Stimulated activated effector memory CD8-positive, alpha-beta T cell treated with anti-CD3 and anti-CD28 coated beads, Interleukin-12 subunit alpha, Interleukin-12 subunit beta, amount 100 ng/mL, for 72 hours (primary cell): ENCODE data around the gene OR8B12.
A peak's percentile ranks its signal among the peaks of the same experiment; 100 is the strongest.

ENCODE experiments used
- ATAC-seq: fragments of 150-1000 bp; cut with Tn5 transposase; 2 replicates; pipeline ENCODE4 v1.10.0; 2021
- DNase-seq, 2 donors: peaks; one replicate each; pipeline ENCODE4 v3.0.0; 2021 to 2022; ENCODE audit warnings: low spot score in 2 of 2
- H3K27ac Mint-ChIP-seq: one replicate; pipeline ENCODE4 v1.8.0; 2022; ENCODE audit warnings: mild to moderate bottlenecking, mixed read lengths
- H3K36me3 Mint-ChIP-seq: one replicate; pipeline ENCODE4 v1.8.0; 2022; ENCODE audit warnings: mild to moderate bottlenecking, mixed read lengths
- H3K4me1 Mint-ChIP-seq: one replicate; pipeline ENCODE4 v1.8.0; 2022; ENCODE audit warnings: mixed read lengths
- H3K4me3 Mint-ChIP-seq: one replicate; pipeline ENCODE4 v1.8.0; 2022; ENCODE audit warnings: mild to moderate bottlenecking, mixed read lengths
- H3K9me3 Mint-ChIP-seq: one replicate; pipeline ENCODE4 v1.8.0; 2022; ENCODE audit warnings: mixed read lengths

Gene OR8B12

DNA sequence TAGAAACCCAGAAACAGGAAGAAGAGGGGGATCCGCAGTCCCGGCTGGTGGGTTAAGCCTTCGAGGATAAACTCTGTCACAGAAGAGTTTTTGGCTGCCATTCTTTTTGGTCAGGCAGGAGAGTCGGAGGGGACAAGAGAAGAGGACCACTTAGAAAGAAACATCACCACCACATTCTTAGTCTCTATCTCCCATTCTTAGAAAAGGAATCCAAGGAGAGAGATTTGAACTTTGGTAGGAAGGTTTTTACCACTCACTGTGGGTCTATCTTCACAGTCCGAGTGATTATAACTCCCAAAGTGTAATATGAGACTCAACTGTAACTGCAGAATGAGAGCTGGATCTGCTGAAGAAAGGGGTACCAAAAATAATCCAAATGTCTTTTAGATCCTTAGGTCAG is at the start of gene OR8B12:
OR8B12 (minus strand) TSS at position 101 of the 400 bp plus-strand sequence; CDS start at position 101, 0 bp downstream.
- H3K36me3 Mint-ChIP-seq = no peaks in the 10 kb centered on the region
- DNase-seq = no peak

DNA sequence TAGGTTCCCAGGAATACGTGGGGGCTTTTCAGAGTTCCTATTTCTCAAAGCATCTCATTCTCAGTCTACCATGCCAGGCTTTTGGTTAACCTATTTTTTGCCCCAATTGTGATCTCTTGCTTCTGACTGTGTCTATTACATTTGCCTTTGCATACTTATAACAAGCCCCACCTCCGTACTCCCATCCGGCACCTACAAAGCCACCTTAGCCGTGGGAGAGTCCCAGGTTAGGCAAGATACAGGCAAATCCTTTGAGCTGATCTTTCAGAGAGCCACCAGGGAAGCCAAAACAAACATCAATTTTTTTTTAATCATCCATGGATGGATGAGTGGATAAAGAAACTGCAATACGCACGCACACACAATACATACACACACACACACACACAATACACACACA is 49.2 kb upstream of the OR8B12 start:
- Mint-ChIP-seq H3K36me3 (no peaks in the 10 kb centered on the region), H3K4me1 (no peaks in the 10 kb centered on the region), H3K9me3 (no peaks in the 10 kb centered on the region), H3K4me3 (no peak overlapping the region), H3K27ac (no peak overlapping the region)
- no peak for DNase-seq
- ATAC-seq = no peak

More for the DNA sequence above, at the start of gene OR8B12:
- Mint-ChIP-seq H3K4me3 (no peak within 1 kb of the TSS), H3K27ac (no peak within 1 kb of the TSS), H3K4me1 (no peaks in the 10 kb centered on the region), H3K9me3 (no peaks in the 10 kb centered on the region)
- ATAC-seq = no peak

DNA sequence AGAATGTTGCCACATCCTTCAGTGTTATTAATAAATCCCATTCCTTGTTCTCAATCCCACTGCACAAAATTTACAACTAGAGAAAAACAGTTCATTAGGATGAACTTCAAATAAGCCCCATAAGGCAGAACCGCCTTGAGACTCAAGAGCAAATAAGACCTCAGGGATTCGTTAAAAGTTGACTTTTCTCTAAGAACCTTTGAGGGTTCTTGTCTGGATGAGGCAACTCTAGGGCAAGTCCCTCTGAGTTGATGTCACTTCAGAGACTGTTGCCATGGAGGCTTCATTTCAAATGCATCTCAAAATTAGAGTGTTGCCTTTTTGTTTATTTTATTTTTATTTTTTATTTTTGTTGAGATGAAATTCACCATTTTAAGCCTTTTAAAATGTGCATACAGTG is 48.0 kb upstream of the OR8B12 start:
- DNase-seq = no peak
- no peaks in the 10 kb centered on the region for H3K36me3 Mint-ChIP-seq
- H3K4me3 Mint-ChIP-seq = no peak overlapping the region
- no peaks in the 10 kb centered on the region for H3K4me1 Mint-ChIP-seq
- no peak overlapping the region for H3K27ac Mint-ChIP-seq
- no peaks in the 10 kb centered on the region for H3K9me3 Mint-ChIP-seq
- ATAC-seq = no peak

GRCh38 chr11:124586238-124586860 is 42.9 kb upstream of the OR8B12 start:
- H3K4me3 Mint-ChIP-seq = no peak overlapping the region

GRCh38 chr11:124584681-124585372 is 41.4 kb upstream of the OR8B12 start:
- Mint-ChIP-seq H3K4me3 (no peak overlapping the region), H3K27ac (no peak overlapping the region), H3K4me1 (no peaks in the 10 kb centered on the region), H3K36me3 (no peaks in the 10 kb centered on the region), H3K9me3 (no peaks in the 10 kb centered on the region)
- ATAC-seq (peak; percentile 16), DNase-seq (no peak)

More at GRCh38 chr11:124586238-124586860, 42.9 kb upstream of the OR8B12 start:
- H3K9me3 Mint-ChIP-seq = no peaks in the 10 kb centered on the region
- no peaks in the 10 kb centered on the region for H3K36me3 Mint-ChIP-seq
- no peaks in the 10 kb centered on the region for H3K4me1 Mint-ChIP-seq
- DNase-seq (peak; percentile 18 to 52), ATAC-seq (no peak)
- H3K27ac Mint-ChIP-seq = no peak overlapping the region

- no peaks in the 10 kb centered on the region for H3K9me3 Mint-ChIP-seq
- ATAC-seq (no peak), DNase-seq (no peak)
- H3K27ac Mint-ChIP-seq = no peak overlapping the region
- no peaks in the 10 kb centered on the region for H3K36me3 Mint-ChIP-seq
- no peaks in the 10 kb centered on the region for H3K4me1 Mint-ChIP-seq
- H3K4me3 Mint-ChIP-seq = no peak overlapping the region
These were observed 40.3 kb upstream of the OR8B12 start for GRCh38 chr11:124583781-124584180.

DNA sequence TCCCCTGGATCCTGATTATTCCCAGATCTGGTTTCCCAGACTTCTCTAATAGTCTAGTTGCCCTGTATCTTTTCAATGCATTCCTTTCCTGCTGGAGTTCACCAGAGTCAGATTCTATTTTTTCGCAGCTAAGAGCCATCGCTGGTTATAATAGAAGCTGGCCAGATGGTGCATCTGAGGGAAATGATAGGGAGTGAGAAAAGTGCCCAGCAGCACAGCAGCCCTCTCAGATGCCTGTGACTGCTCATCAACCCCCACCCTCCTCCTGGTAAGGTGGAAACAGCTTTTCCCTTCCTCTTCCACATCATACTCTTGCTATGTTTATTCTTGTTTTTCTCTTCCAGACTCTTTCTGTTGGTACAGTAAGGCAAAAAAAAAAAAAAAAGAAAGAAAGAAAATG is 39.1 kb upstream of the OR8B12 start:
- no peak for DNase-seq
- Mint-ChIP-seq H3K9me3 (no peaks in the 10 kb centered on the region), H3K4me3 (no peak overlapping the region), H3K36me3 (no peaks in the 10 kb centered on the region), H3K4me1 (no peaks in the 10 kb centered on the region), H3K27ac (no peak overlapping the region)
- ATAC-seq = no peak

GRCh38 chr11:124581817-124582216 is 38.4 kb upstream of the OR8B12 start:
- Mint-ChIP-seq H3K36me3 (no peaks in the 10 kb centered on the region), H3K4me3 (no peak overlapping the region), H3K9me3 (no peaks in the 10 kb centered on the region), H3K4me1 (no peaks in the 10 kb centered on the region), H3K27ac (no peak overlapping the region)
- no peak for ATAC-seq
- DNase-seq = no peak

DNA sequence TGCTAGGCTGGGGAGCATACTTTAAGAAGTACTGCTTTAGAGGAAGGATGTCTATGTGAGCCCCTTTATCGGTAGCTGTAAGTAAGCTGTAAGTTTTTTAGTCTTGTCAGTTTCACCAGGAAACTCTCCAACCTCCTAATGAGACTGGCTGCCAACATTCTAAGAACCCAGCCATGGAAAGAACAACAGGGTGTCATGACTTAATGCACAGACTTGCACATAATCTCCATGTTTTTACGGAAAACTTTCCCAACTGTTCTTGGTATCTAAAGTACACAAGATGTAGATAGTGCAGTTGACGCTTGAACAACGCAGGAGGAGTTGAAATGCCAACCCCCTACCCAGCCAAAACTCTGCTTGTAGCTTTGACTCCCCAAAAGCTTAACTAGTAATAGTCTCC is 35.3 kb upstream of the OR8B12 start:
- Mint-ChIP-seq H3K4me1 (no peaks in the 10 kb centered on the region), H3K9me3 (no peaks in the 10 kb centered on the region)

DNA sequence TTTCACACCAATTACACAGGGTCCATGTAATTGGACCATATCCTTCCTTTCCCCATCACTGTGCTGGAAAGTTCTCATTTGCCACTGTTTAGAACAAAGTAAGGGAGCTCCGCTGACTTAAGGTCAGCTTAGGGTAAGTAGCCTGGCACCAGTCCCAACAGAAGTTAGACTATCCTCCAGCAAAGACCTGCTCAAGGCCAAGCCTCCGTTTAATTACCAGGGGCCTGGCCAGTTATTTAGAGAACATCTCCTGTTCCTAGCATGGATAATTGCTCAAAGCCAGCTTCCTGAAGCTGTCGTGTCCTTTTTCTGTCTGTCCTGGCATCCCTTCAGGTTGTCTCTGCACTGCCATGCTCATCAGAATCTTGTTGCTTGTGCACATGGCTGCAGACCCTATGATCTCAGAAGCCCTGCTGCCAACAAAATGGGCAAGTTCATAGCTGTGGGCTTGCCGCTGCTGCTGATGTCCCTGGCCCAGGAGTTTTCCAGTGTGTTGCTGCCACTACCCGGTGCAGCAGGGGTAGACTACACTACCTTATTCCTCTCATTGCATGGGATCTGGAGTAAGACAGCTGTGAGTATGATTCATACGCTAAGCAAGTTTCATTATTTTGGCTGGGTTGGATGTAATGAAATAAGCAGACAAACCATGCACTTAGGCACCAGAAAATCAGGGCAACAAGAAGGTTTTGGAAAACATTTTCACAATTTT is 34.4 kb upstream of the OR8B12 start:
- Mint-ChIP-seq H3K27ac (no peak overlapping the region), H3K9me3 (no peaks in the 10 kb centered on the region), H3K4me3 (no peak overlapping the region), H3K36me3 (no peaks in the 10 kb centered on the region), H3K4me1 (no peaks in the 10 kb centered on the region)
- no peak for ATAC-seq
- DNase-seq = no peak

More for the DNA sequence above, 35.3 kb upstream of the OR8B12 start:
- ATAC-seq (no peak), DNase-seq (no peak)
- H3K27ac Mint-ChIP-seq = no peak overlapping the region
- H3K36me3 Mint-ChIP-seq = no peaks in the 10 kb centered on the region
- no peak overlapping the region for H3K4me3 Mint-ChIP-seq

DNA sequence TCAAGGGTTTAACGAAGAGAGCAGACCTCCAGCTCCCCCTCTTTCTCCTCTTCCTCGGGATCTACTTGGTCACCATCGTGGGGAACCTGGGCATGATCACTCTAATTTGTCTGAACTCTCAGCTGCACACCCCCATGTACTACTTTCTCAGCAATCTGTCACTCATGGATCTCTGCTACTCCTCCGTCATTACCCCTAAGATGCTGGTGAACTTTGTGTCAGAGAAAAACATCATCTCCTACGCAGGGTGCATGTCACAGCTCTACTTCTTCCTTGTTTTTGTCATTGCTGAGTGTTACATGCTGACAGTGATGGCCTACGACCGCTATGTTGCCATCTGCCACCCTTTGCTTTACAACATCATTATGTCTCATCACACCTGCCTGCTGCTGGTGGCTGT is 26.7 kb upstream of the OR8B12 start:
- ATAC-seq = peak; percentile 13
- DNase-seq = no peak
- no peaks in the 10 kb centered on the region for H3K4me1 Mint-ChIP-seq
- no peak overlapping the region for H3K4me3 Mint-ChIP-seq
- no peaks in the 10 kb centered on the region for H3K36me3 Mint-ChIP-seq
- no peak overlapping the region for H3K27ac Mint-ChIP-seq
- H3K9me3 Mint-ChIP-seq = no peaks in the 10 kb centered on the region

GRCh38 chr11:124569697-124570096 is 26.2 kb upstream of the OR8B12 start, which contains the start of gene OR8A1:
Gene OR8A1, plus strand, starts transcription at chr11:124569997. Its CDS starts 123 bp downstream, at chr11:124570120.
- no peaks in the 10 kb centered on the region for H3K4me1 Mint-ChIP-seq
- DNase-seq = no peak
- H3K36me3 Mint-ChIP-seq = no peaks in the 10 kb centered on the region
- ATAC-seq = no peak
- H3K4me3 Mint-ChIP-seq = no peak within 1 kb of the TSS
- no peak within 1 kb of the TSS for H3K27ac Mint-ChIP-seq
- no peaks in the 10 kb centered on the region for H3K9me3 Mint-ChIP-seq

DNA sequence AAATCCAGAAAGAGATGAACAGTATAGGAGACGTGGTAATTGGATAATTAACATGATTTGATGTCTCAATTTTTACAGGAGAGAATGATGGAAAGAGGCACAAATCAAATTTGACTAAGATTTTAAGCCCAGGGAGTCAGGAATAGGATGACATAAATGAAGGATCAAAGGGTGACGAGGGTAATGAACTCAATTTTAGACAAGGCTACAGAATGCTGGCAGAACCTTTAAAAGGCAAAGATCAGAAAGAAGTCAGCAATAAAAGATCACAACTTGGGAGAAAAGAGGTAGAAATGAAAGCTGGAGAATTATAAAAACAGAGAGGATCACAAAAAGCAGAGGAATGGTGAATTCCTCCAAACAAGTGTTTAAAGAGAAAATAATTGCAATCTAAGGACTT is 13.4 kb upstream of the OR8B12 start:
- no peak for DNase-seq
- H3K27ac Mint-ChIP-seq = no peak overlapping the region
- no peaks in the 10 kb centered on the region for H3K36me3 Mint-ChIP-seq
- H3K9me3 Mint-ChIP-seq = no peaks in the 10 kb centered on the region
- no peaks in the 10 kb centered on the region for H3K4me1 Mint-ChIP-seq
- ATAC-seq = no peak
- no peak overlapping the region for H3K4me3 Mint-ChIP-seq

- ATAC-seq = no peak
- H3K9me3 Mint-ChIP-seq = no peaks in the 10 kb centered on the region
- no peak overlapping the region for H3K27ac Mint-ChIP-seq
- DNase-seq = no peak
- H3K4me3 Mint-ChIP-seq = no peak overlapping the region
- no peaks in the 10 kb centered on the region for H3K36me3 Mint-ChIP-seq
- no peaks in the 10 kb centered on the region for H3K4me1 Mint-ChIP-seq
These were observed 8.5 kb upstream of the OR8B12 start for GRCh38 chr11:124551987-124552386.

DNA sequence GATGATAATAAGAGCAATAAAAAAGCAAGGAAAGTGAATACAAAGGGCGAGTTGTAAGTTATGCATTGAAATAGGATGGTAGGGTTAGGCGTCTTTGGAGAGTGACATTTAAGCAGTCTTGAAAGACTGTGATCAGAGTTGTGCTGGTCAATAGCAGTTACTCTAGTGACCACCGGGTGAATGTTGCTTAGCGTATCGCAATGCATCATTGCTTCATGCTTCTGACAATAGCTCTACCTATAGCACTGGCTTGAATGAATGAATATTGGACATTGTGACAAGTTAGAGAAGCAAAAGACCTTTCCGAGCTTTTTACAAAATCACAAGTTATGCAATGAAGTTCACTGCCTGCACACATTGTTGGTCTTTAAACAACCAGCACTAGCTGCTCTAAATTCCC is 7.7 kb upstream of the OR8B12 start:
- H3K4me1 Mint-ChIP-seq = no peaks in the 10 kb centered on the region
- DNase-seq (no peak), ATAC-seq (no peak)
- no peak overlapping the region for H3K27ac Mint-ChIP-seq
- H3K36me3 Mint-ChIP-seq = no peaks in the 10 kb centered on the region
- no peaks in the 10 kb centered on the region for H3K9me3 Mint-ChIP-seq
- no peak overlapping the region for H3K4me3 Mint-ChIP-seq

DNA sequence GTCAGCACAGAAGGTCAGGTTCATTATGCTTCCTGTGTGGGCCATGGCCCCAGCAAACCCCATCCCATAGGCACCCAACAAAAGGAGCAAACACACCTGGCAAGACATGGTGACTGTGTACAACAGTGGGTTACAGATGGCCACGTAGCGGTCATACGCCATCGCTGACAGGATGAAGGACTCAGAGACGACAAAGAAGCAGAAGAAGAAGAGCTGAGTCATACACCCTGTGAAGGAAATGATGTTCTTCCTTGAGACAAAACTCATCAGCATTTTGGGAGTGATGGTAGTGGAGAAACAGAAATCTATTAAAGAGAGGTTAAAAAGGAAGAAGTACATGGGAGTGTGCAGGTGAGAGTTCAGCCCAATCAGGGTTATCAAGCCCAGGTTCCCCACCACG is 309 bp downstream of the OR8B12 start:
- Mint-ChIP-seq H3K4me1 (no peaks in the 10 kb centered on the region), H3K9me3 (no peaks in the 10 kb centered on the region), H3K36me3 (no peaks in the 10 kb centered on the region), H3K27ac (no peak overlapping the region), H3K4me3 (no peak overlapping the region)
- ATAC-seq (peak; percentile 31), DNase-seq (no peak)
